CD4-positive, alpha-beta T cell treated with Interleukin-12 subunit alpha and Interleukin-12 subunit beta, for 1 hour (primary cell): ENCODE data around the gene CCNY.

ENCODE experiments used
- DNase-seq: peaks from one replicate; pipeline ENCODE4 v3.0.0-alpha.2; 2020

Gene CCNY

GRCh38 chr10:35568483-35569015 lies 232.2 kb downstream of the CCNY start:
- no peak for DNase-seq

GRCh38 chr10:35569111-35569707 lies 232.9 kb downstream of the CCNY start:
- DNase-seq = no peak

- DNase-seq = no peak
Observed at GRCh38 chr10:35569836-35570235, 233.5 kb downstream of the CCNY start.

GRCh38 chr10:35570397-35570796 lies 234.1 kb downstream of the CCNY start:
- no peak for DNase-seq

- no peak for DNase-seq
Observed at GRCh38 chr10:35572583-35572982, 236.3 kb downstream of the CCNY start.

GRCh38 chr10:35573796-35574195 lies 237.5 kb downstream of the CCNY start:
- DNase-seq = no peak

GRCh38 chr10:35574924-35575352 lies 238.6 kb downstream of the CCNY start:
- no peak for DNase-seq

GRCh38 chr10:35575640-35576039 lies 239.3 kb downstream of the CCNY start:
- DNase-seq = no peak

GRCh38 chr10:35576730-35577129 lies 240.4 kb downstream of the CCNY start:
- DNase-seq = no peak

- no peak for DNase-seq
Observed at GRCh38 chr10:35577926-35578617, 241.8 kb downstream of the CCNY start.

- no peak for DNase-seq
Observed at GRCh38 chr10:35578618-35578956, 242.3 kb downstream of the CCNY start.

- no peak for DNase-seq
Observed at GRCh38 chr10:35579116-35579515, 242.8 kb downstream of the CCNY start.

- DNase-seq = no peak
Observed at GRCh38 chr10:35579726-35580422, 243.6 kb downstream of the CCNY start.

GRCh38 chr10:35580423-35580770 lies 244.1 kb downstream of the CCNY start:
- DNase-seq = no peak

- DNase-seq = no peak
Observed at GRCh38 chr10:35581655-35582054, 245.3 kb downstream of the CCNY start.

- no peak for DNase-seq
Observed at GRCh38 chr10:35584946-35585345, 248.6 kb downstream of the CCNY start.

GRCh38 chr10:35585356-35585755 lies 249.0 kb downstream of the CCNY start:
- no peak for DNase-seq

- DNase-seq = no peak
Observed at GRCh38 chr10:35585903-35586535, 249.7 kb downstream of the CCNY start.

GRCh38 chr10:35588836-35589235 lies 252.5 kb downstream of the CCNY start:
- no peak for DNase-seq

GRCh38 chr10:35592441-35592840 lies 256.1 kb downstream of the CCNY start:
- no peak for DNase-seq

GRCh38 chr10:35594115-35595079 lies 258.1 kb downstream of the CCNY start:
- no peak for DNase-seq

GRCh38 chr10:35595106-35595505 lies 258.8 kb downstream of the CCNY start:
- DNase-seq = no peak
